GM12872 (cell line): ENCODE measurements around the gene MEG3.

Source experiments
- TF ChIP-seq, protein P1 (sequence below): IDR thresholded peaks from 3 replicates; pipeline ENCODE4 v1.5.1; 2011; ENCODE audit warnings: low read depth, mild to moderate bottlenecking, low read length, moderate library complexity; ENCODE audit not compliant: insufficient read depth

MEG3 gene

DNA sequence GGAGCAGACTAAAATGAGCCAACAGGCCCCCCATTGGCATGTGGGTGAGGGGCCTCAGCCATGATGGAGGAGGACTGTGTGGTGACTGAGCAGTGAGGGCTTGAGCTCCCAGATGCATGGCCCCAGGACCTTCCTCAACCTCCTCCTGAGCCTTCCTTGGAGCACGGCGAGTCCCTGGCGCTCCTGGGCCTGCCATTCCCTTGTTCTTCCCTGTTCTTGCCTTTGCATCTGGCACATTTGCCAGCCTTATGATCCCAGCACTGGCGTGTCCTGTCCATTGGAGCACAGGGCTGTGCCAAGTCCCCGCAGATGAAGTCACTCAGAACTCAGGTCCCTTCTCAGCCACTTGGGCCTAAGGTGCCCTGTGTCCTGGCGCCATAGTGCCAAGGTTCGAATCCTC lies 40.3 kb upstream of the MEG3 start:
- TF ChIP-seq, protein P1, sequence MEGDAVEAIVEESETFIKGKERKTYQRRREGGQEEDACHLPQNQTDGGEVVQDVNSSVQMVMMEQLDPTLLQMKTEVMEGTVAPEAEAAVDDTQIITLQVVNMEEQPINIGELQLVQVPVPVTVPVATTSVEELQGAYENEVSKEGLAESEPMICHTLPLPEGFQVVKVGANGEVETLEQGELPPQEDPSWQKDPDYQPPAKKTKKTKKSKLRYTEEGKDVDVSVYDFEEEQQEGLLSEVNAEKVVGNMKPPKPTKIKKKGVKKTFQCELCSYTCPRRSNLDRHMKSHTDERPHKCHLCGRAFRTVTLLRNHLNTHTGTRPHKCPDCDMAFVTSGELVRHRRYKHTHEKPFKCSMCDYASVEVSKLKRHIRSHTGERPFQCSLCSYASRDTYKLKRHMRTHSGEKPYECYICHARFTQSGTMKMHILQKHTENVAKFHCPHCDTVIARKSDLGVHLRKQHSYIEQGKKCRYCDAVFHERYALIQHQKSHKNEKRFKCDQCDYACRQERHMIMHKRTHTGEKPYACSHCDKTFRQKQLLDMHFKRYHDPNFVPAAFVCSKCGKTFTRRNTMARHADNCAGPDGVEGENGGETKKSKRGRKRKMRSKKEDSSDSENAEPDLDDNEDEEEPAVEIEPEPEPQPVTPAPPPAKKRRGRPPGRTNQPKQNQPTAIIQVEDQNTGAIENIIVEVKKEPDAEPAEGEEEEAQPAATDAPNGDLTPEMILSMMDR, result no peak

DNA sequence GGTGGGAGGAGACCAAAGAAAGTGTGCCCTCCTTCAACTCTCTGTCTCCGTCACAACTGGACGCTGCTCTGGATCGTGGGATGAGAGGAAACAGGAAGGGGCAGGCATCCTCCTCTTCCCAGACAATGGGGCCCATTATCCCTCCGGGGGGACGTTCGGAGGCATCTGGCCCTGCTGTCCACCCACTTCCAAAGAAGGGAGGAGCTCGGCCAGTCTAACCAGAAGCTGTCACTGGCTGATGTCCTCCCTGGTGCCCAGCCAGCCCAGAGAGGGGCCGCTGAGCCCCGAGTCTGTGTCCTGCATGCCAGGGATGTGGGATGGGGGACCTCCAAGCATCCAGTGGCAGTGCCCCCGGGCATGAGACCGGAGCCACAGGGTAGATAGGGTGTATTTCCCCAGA lies 39.8 kb upstream of the MEG3 start:
- TF ChIP-seq, protein P1, result no peak

DNA sequence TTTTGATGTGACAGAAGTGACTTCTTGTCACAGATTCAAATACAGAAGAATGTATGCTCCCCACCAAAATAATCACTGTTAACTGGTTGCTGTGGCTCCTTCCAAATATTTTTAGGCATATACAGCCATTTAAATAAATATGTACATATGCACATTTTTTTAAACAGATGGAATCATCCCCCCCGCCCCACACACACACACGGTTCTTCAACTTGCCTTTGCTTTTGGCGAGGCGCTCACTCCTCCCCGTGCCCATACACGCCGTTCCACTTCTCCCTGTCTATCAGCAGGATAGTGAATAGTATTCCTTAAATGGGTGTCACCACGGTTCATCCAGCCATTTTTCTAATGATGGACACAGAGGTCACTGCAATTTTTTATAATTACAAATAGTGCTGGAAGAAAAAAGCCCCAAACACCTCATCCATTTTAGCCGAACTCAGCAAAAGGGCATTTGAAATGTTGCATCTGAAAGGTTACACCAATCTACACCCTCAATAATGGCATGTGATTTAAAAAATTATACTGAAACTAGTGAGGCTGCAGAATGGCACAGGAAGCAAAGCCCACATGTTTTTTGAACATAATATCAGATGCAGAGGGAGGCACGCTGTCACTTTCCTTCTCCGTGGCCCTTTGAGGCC lies 39.2 kb upstream of the MEG3 start:
- TF ChIP-seq, protein P1, result no peak

DNA sequence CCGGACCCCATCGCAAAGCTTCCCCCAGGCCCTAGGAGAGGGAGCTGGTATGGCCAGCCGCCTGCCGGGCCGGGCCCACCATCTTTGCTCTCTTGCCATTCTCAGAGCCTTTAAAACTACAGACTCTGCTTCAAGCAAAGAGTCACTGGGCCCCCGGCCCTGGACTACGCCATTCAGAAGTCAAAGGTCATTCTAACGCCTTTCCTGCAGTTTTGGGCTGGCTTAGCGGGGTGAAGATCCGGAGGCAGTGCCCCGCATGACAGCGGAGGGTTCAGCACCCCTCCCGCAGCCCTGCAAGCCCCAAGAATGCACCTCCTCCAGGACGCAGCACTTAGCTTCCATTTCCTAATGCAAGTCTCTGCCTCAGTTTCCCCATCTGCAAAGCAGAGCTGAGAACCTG lies 38.3 kb upstream of the MEG3 start:
- TF ChIP-seq, protein P1, result no peak

DNA sequence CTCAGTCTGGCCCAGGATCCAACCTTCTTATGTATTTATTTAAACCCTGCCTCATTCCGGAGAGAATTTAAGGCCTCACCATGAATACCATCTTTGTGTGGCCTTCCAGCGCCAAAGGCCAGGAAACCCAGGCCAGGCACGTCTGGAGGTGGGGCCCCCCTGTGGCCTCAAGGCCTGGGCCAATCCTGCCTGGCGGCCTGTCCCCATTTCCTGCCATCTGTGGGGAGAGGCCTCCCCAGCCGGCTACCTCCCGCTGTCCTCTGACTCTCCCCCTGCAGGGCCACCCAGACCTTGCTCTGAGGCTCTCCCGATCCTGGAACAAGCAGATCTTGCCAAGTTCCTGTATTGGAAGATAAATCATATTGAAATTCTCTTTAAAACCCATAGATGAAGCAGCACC lies 37.4 kb upstream of the MEG3 start:
- TF ChIP-seq, protein P1, result no peak

GRCh38 chr14:100788942-100789341 lies 37.0 kb upstream of the MEG3 start:
- TF ChIP-seq, protein P1, result no peak

GRCh38 chr14:100789460-100790417 lies 36.2 kb upstream of the MEG3 start:
- TF ChIP-seq, protein P1, result no peak
